Activated CD4-positive, alpha-beta T cell treated with anti-CD3 and anti-CD28 coated beads for 4 hours (primary cell): Measurements from ENCODE around the gene NFIX.
A peak's percentile ranks its signal among the peaks of the same experiment; 100 is the strongest.

ENCODE experiments used
- DNase-seq, 2 donors: peaks; one replicate each; pipeline ENCODE4 v3.0.0-alpha.2; 2020

The NFIX gene

DNA sequence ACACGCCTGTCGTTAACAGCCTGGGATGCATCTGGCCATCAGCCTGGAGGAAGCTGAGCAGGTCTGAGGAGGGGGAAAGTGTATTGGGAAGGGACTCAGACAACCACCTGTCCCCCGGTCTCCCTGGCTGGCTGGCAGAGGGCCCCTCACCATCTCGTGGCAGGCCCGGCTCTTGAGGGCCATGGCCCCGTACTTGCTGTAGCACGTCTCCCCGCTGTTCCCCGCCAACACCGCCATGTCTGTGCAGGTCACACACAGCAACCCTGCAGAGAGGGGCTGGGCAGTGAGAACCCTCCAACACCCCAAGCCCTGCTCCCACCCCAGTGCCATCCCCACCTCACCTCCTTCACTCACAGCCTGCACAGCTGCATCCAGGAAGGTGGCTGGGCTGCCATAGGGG is 117.3 kb downstream of the NFIX start:
- no peak for DNase-seq

DNA sequence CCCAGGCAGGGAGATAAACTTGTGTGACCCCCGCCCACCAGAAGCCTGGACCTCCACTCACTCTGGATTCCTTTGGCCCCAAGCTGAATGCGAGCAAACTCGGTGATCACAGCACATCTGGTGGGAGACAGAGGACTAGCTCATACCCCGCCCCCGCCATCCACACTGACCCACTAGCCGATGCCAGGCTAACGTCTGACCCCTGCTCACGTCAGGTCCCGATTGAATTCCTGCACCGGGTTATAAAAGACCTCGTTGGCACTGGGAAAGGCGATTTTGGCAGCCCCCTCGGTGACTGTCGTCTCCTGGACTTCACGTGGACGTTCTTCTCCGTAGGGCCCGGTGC is 120.6 kb downstream of the NFIX start:
- no peak for DNase-seq

GRCh38 chr19:13116282-13117175 is 121.3 kb downstream of the NFIX start, which contains the start of gene TRMT1:
TRMT1 (minus strand) TSS chr19:13116740; CDS start chr19:13116399, 341 bp downstream.
- peak; percentile 90 to 92 for DNase-seq

GRCh38 chr19:13117176-13117771 is 122.0 kb downstream of the NFIX start:
- DNase-seq, result no peak

DNA sequence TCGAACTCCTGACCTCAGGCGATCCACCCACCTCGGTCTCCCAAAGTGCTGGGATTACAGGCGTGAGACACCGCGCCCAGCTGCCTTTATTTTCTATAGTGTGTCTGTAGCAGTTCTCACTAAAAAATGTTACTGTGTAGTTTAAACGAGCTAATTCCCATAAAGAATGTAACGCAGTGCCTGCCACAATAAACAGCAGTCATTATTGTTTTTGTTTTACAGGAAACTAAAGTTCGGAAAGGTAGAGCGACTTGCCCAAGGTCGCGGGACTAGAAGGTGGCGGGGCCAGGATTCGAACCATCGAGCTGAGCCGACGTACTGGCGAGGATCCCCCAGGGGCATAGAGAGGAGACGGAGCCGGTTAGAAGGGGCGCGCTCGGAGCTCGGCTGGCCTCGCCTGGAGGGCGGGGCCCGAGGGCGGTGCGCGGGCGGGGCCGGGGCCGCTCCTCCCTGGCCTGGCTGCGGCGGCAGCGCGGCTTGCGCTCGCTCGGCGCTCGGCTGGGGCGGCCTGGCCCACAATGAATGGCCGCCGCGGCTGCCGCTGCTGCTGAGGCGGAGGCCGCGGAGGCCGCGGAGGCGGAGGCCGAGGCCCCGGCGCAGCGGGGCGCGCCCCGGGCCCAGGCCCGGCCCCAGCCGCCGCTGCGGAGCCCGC is 122.6 kb downstream of the NFIX start, which contains the start of gene NACC1:
Gene NACC1, plus strand, starts transcription at position 493 of the 652 bp plus-strand sequence. CDS start 16,944 bp downstream, outside the sequence.
- DNase-seq, result peak; percentile 85 to 86

- peak; percentile 59 to 68 for DNase-seq
Observed at GRCh38 chr19:13118424-13119193, 123.3 kb downstream of the NFIX start.

- DNase-seq, result no peak
Observed at GRCh38 chr19:13119627-13120026, 124.4 kb downstream of the NFIX start.

DNA sequence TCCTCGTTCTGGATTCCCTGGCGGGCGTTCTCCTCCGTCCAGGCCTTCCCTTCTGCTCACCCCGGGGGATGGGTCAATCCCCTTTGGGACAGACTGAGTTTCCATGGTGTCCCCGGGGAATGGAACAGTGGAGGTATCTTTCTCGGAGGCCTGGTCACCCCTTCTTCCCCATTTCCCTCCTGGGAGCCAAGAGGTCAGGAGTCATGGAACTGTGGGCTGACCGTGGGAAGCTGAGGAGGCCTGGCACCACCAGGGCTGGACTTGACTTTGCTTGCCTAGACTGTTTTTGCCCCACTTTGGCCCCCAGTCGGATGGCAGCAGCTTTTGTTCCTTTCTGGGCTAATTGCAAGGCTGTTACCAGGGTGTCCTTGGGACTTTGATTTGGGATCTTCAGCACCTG is 124.8 kb downstream of the NFIX start:
- DNase-seq, result no peak

DNA sequence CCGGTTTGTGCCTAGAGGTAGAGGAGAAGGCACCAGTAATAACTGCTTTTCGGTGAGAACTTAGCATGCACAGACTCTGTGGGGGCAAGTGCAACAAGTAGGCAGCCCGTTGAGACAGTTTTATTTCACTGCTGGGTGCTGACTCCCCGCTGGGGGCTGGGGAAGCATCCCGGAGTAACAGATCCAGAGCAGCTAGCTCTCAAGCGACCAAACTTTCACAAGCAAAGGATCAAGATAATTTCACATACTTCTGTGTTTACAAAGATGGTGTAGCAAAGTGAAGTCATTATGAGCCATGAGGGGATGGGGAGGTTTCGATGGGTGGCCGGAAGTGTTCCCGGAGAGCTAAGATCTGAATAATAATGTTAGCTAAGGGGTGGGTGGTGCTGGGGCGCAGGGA is 125.5 kb downstream of the NFIX start:
- no peak for DNase-seq

GRCh38 chr19:13121551-13122274 is 126.4 kb downstream of the NFIX start:
- DNase-seq, result no peak

DNA sequence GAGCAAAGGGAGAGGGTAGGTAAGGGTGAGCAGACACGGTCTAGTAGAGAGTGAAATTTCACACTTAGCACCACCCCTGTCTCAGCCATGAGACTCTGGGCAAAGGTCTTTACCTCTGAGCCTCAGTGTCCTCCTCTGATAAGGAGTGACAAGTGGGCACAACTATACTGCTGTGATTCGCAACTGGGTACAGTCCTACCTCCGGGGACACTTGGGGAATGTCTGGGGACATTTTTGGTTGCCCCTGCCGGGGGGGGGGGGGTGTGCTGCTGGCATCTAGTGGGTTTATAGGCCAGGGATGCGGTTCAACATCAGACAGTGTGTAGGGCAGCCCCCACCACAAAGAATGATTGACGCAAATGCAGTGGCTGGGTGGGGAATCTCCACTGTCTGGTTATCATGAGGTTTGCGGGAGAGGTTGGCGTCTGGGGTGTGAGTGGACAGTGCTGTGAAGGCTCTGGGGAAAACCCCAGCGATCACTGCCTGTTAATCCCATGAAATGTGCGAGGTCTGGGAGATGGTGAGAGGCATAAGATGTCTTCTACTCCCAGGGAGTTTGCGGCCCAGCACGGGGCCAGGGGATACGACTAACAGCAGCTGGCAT is 127.1 kb downstream of the NFIX start:
- DNase-seq, result no peak

DNA sequence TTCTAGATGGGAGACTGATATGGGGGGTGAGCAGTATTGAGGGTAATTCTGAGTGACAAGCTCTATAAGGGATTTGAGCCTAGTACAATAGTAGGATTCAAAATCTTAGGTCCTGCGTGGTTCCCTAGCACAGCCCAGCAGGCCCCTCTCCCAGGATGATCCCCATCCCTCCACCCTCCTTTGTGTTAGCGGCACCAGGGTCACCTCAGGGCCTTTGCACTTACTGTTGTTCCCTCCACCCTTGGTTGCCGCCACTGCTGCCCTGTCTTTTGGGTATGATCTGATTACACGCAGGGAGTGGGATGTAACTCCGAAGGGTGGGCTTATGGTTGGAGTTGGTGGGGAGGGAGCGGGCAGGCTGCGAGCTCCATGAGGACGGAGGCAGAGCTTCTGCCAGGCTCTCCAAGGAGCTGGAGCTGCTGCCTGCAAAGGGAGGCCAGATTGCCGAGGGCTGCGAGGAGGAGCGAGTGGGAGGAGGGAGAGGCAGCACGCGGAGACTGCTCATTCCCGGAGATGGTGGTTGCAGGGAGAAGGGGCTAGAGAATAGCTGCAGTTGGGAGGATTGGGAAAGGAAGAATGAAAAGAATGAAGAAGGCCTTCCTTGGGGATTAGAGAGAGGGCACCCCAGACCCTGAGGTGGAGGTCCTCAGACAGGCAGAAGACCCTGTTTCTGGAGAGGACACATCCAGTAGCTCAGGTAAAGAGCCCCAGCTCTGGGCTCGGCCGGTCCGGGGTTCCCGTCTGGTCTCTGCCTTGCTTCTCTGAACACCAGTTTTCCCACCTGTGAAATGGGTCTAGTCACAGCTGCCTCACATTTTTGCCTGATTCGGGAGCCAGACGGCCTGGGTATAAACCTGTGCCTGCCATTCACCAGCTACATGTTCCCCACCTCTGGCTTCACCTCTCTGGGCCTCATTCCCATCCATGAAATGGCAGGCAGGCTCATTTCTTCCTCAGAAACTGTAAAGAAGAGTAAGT is 128.0 kb downstream of the NFIX start:
- DNase-seq, result no peak

DNA sequence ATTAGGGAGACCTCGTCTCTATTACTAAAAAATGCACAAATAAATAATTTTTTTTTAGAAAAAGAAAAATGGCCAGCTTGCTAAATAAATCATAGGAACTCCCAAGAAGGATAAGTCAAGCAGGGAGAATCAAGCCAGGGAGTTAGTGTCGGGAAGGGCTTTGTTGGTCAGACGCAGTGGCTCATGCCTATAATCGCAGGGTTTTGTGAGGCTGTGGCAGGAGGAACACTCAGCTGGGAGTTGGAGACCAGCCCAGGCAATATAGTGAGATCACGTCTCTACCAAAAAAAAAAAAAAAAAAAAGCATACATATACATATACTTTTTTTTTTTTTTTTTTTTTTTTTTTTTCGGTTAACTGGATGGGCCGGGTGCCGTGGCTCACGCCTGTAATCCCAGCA is 131.8 kb downstream of the NFIX start:
- DNase-seq, result no peak

- no peak for DNase-seq
Observed at GRCh38 chr19:13127811-13128575, 132.7 kb downstream of the NFIX start.

DNA sequence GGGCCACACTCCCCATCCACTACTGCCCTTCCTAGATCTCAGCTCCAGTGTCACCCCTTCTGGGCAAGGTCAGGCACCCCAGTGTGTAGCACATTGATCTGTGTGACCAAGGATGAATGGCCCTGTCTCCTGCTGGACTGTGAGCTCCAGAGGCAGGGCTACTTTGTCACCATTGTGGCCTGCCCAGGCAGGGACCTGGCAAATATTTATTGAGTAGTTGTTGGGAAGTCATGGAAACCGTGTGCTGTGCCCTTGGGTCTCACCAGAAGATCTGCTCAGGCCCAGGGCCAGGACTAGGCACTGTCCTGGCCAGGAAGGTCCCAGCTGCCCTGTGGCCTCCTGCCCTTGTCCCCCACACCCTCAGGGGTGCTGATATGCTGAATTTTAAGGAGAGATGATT is 133.3 kb downstream of the NFIX start:
- no peak for DNase-seq

DNA sequence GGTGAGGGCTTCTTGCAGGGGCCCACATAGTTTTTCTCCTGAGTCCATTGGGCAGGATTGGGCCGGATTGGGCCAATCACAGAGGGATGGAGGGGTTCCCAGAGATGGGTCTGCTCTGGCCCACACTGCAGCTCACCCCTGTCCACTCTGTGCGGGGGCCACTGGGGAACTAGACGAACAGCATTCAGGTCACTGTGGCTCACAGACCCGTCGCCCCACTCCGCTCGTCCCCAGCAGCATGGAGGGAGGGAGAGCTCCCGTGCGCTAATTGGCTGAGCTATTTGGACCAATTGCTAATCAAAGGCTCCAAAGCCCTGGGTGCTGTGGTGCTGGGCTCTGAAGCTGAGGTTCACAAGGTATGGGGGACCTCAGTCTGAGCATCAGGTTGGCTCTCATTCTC is 134.1 kb downstream of the NFIX start:
- no peak for DNase-seq

DNA sequence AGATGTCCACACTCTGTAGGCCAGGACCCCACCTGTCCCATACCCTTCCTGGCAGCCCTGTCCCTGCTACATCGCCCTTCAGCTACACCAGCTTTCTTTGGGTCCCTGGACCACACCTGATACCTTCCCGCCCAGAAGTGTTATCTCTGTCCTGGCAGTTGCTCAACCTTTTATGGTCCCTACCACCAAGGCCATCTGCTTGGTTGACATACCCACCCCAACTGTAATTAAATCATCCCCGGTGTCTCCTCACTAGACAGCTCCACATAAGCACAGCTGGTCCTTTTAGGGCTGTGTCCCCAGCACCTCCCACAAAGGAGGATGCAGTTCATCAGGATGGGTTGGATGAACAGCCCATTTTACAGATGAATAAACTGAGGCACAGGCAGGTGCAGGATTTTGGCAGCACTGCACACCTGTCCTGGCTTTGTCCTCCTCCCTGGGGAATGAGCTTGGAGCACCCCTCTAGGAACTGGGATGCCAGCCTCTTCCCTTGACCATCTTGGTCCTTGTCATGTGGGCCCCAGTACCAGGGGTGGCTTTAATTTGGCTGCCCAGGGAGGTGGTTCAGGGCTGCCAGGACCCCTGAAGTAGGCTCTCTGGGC is 135.7 kb downstream of the NFIX start:
- DNase-seq, result no peak

DNA sequence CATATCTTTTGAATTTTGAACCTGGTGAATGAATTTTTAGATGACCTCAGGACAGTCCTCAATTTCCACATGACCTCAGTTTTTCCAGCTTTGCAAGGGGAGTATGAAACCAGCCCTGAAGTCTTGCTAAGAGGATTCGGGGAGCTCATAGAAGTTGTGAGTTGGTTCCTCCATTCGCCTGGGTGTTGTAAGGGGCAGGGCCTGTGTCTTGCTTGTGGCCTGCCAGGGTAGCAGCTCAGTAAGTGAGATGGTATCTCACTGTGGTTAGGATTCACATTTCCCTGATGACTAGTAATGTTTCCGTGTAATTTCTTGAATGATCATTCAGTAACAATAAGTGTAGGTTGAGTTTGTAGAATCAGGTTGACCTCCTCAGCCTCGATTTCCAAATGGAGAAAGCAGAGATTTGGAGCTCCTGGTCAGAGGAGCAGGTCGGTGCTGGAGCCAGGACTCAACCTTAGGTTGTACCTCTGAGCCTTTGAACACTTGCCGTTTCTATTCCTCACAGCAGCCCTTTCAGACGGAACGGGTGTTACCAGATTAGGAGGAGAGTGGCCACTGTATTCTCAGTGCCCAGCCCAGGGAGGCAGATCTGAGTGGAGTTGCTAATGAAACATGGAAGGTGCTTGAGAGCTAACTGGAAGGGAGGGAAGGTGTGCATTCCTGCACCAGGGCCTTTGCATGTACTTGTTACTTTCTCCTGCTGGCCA is 137.4 kb downstream of the NFIX start:
- peak; percentile 57 to 64 for DNase-seq
